ENCODE data around the gene LAMA2.

The LAMA2 gene, protein sequence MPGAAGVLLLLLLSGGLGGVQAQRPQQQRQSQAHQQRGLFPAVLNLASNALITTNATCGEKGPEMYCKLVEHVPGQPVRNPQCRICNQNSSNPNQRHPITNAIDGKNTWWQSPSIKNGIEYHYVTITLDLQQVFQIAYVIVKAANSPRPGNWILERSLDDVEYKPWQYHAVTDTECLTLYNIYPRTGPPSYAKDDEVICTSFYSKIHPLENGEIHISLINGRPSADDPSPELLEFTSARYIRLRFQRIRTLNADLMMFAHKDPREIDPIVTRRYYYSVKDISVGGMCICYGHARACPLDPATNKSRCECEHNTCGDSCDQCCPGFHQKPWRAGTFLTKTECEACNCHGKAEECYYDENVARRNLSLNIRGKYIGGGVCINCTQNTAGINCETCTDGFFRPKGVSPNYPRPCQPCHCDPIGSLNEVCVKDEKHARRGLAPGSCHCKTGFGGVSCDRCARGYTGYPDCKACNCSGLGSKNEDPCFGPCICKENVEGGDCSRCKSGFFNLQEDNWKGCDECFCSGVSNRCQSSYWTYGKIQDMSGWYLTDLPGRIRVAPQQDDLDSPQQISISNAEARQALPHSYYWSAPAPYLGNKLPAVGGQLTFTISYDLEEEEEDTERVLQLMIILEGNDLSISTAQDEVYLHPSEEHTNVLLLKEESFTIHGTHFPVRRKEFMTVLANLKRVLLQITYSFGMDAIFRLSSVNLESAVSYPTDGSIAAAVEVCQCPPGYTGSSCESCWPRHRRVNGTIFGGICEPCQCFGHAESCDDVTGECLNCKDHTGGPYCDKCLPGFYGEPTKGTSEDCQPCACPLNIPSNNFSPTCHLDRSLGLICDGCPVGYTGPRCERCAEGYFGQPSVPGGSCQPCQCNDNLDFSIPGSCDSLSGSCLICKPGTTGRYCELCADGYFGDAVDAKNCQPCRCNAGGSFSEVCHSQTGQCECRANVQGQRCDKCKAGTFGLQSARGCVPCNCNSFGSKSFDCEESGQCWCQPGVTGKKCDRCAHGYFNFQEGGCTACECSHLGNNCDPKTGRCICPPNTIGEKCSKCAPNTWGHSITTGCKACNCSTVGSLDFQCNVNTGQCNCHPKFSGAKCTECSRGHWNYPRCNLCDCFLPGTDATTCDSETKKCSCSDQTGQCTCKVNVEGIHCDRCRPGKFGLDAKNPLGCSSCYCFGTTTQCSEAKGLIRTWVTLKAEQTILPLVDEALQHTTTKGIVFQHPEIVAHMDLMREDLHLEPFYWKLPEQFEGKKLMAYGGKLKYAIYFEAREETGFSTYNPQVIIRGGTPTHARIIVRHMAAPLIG (N-terminal part only)

DNA sequence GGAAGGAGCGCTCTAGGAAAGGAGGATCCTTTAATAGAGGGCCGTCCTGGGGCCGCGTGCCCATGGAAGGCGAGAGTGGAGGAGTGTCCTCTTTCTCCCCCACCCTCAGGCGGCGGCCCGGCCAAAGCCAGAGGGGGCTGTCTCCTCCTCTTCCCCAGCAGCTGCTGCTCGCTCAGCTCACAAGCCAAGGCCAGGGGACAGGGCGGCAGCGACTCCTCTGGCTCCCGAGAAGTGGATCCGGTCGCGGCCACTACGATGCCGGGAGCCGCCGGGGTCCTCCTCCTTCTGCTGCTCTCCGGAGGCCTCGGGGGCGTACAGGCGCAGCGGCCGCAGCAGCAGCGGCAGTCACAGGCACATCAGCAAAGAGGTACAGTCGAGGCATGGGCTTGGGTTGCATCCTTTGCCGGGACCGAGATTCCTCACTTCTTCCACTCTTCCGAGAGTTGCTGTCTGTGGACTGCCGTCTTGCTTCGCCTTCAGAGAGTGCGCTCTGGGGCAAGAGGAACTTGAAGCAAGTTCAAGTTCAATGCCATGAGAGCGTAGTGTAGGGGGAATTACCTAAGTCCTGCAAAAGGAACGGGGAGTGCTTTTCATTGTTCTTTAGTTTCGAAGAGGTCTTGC lies at the start of gene LAMA2:
Gene LAMA2 (plus strand): TSS at position 148 of the 621 bp plus-strand sequence. CDS start 108 bp downstream, at position 256.
- TF ChIP-seq, protein P1, sequence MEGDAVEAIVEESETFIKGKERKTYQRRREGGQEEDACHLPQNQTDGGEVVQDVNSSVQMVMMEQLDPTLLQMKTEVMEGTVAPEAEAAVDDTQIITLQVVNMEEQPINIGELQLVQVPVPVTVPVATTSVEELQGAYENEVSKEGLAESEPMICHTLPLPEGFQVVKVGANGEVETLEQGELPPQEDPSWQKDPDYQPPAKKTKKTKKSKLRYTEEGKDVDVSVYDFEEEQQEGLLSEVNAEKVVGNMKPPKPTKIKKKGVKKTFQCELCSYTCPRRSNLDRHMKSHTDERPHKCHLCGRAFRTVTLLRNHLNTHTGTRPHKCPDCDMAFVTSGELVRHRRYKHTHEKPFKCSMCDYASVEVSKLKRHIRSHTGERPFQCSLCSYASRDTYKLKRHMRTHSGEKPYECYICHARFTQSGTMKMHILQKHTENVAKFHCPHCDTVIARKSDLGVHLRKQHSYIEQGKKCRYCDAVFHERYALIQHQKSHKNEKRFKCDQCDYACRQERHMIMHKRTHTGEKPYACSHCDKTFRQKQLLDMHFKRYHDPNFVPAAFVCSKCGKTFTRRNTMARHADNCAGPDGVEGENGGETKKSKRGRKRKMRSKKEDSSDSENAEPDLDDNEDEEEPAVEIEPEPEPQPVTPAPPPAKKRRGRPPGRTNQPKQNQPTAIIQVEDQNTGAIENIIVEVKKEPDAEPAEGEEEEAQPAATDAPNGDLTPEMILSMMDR (IDR thresholded peaks at IDR 0.05; ENCODE audit: low read depth, low read length): no peak
- peak within 1 kb of the TSS; percentile 47 for H3K4me3 ChIP-seq (ENCODE audit: low read depth, low read length)

DNA sequence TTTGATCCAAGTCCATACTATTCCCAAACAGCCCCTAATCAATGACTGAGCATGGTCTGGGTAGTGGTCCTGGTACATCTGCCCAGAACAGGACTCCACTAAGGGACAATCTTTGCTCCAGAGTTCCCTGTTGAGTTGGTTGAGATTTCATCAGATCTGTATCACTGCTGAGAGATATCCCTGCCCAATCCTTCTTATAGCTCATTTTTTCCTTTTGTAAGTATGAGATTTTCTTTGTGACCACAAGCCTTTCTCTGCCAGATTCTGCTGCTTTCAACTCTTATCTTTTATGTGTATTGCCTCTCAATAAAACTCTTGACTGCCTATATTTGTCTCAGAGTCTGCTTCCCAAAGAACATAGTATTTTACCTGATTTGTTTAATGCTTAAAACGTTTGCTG lies 46.2 kb upstream of the LAMA2 start:
- no peak overlapping the region for H3K4me3 ChIP-seq (ENCODE audit: low read depth, low read length)
- TF ChIP-seq, protein P1 (IDR thresholded peaks at IDR 0.05; ENCODE audit: low read depth, low read length): no peak

DNA sequence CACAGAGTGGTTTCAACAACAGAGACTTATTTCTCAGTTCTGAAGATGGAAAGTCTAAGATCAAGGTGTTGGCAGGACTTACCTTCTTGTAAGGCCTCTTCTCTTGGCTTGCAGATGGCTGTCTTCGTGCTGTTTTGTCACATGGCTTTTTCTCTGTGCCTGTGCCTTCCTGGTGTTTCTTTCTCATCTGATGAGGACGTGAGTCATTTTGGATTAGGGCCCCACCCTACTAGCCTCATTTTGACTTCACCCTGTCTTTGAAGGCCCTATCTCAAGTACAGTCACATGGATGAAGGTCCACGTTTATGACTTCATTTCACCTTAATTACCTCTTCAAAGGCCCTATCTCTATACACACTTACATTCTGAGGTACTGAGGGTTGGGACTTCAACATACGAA lies 41.4 kb upstream of the LAMA2 start:
- TF ChIP-seq, protein P1 (IDR thresholded peaks at IDR 0.05; ENCODE audit: low read depth, low read length): no peak
- no peak overlapping the region for H3K4me3 ChIP-seq (ENCODE audit: low read depth, low read length)

DNA sequence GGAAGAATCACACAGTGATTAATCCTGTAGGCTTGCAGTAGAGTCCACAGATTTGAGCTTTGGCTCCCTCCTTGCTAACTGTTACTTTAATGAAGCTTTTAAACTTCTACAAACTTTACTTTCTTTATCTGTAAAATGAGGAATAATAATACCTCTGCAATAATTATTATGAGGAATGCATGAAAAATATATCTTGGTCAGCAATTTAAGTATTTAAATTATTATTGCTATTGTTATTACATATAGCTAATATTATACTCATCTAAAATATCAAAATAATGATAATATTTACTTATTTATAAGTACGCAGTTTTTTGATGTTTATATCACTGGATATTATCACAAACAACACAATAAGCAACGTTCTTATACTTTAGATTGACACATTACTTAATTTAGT lies 38.3 kb upstream of the LAMA2 start:
- H3K4me3 ChIP-seq (ENCODE audit: low read depth, low read length): no peak overlapping the region
- TF ChIP-seq, protein P1 (IDR thresholded peaks at IDR 0.05; ENCODE audit: low read depth, low read length): no peak

DNA sequence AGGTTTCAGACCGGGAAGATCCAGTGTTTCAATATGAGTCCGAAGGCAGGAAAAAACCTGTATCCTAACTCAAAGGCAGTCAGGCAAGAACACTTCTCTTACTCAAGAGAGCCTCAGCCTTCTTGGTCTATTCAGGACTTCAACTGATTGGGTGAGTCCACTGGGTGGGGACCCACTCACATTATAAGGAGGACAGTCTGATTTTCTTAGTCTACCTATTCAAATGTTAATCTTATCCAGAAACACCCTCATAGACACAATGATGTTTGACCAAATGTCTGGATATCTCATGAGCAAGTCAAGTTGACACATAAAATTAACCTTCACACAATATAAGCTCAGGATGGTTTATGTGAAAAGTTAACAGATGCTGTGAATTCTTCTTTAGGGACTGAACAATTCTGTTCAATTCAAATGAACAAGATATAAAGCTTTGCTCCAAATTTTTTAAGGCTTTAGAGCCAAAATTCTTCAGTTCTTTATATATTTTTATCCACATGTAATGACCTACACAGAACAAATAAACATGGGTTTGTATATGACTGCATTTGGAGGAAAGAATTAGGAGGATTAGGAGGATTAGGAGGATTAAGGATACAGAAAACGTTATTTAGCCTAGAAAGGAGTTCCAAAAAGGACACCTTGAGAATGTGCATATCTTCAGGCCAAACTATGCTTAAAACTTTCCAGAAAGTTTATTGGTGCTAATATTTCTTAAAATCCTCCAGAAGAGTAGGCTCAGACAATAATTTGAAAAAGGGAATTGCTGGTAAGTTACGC lies 35.3 kb upstream of the LAMA2 start:
- TF ChIP-seq, protein P1 (IDR thresholded peaks at IDR 0.05; ENCODE audit: low read depth, low read length): no peak

More for the DNA sequence above, 35.3 kb upstream of the LAMA2 start:
- no peak overlapping the region for H3K4me3 ChIP-seq (ENCODE audit: low read depth, low read length)
